Measurements from ENCODE around the gene TRIL. TPM values are rescaled to one million over a fixed set of nuclear protein-coding genes. Genes with fewer than 3 reads are reported as not detected.

The TRIL gene
- total RNA-seq, 2 donors from 2014 or later: 0.83 to 4.4 TPM

DNA sequence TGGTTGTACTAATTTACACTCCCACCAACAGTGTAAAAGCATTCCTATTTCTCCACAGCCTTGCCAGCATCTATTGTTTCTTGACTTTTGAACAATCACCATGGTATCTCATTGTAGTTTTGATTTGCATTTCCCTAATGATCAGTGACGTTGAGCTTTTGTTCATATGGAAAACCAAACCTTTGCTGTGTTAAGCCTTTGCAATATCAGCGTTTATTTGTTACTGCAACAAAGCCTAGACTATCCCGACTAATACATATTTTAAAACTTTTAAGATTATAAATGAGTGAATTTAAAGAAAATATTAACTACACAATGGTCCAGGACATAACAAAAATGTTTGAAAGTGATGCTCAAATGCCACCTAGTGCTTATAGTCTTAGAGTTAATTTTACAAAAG, 26.6 kb downstream of the TRIL start:
- Histone ChIP-seq H3K36me3 (no peaks in the 10 kb centered on the region), H3K4me3 (no peak overlapping the region), H3K27ac (no peak overlapping the region), H3K27me3 (no peaks in the 10 kb centered on the region), H3K4me1 (peaks cover 0 to 10% of the 10 kb centered on the region in 2 donors), H3K9me3 (no peaks in the 10 kb centered on the region)
- DNase-seq (ENCODE audit: low spot score): no peak
- TF ChIP-seq, protein P1, sequence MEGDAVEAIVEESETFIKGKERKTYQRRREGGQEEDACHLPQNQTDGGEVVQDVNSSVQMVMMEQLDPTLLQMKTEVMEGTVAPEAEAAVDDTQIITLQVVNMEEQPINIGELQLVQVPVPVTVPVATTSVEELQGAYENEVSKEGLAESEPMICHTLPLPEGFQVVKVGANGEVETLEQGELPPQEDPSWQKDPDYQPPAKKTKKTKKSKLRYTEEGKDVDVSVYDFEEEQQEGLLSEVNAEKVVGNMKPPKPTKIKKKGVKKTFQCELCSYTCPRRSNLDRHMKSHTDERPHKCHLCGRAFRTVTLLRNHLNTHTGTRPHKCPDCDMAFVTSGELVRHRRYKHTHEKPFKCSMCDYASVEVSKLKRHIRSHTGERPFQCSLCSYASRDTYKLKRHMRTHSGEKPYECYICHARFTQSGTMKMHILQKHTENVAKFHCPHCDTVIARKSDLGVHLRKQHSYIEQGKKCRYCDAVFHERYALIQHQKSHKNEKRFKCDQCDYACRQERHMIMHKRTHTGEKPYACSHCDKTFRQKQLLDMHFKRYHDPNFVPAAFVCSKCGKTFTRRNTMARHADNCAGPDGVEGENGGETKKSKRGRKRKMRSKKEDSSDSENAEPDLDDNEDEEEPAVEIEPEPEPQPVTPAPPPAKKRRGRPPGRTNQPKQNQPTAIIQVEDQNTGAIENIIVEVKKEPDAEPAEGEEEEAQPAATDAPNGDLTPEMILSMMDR (IDR thresholded peaks at IDR 0.05): no peak

DNA sequence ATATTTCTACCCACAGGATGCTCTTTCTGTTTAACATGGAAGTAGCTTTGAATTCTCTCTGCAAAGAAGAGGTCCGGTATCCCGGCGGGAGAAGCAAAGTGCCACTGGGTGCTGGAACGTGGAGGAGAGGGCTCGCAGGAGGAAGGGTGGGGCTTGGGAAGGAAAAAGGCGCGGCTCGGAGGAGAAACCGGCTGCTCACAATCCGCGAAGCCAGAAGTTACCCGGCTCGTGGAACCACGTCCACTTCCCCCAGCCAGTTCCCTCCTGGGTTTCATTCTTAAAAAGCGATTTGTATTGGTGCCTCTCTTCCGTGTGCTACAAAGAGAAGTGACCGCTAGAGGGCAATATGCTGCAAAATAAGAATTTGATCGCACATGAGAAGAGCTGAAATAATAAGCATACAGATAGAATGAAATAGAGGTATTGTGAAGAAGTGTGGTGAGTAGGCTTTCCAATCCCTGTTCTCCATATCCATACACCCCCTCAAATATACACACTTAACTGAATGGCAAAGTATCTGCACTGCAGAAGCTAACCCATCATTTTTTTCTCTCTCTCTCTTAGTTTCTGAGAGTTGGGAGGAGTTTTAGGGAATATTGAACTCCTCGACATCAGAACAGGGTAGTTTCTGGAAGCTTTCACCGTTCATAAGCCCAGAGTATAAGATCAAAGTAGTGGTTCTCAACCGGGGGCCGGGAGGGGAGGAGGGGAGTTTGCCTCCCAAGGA, 31.1 kb downstream of the TRIL start:
- Histone ChIP-seq H3K36me3 (no peaks in the 10 kb centered on the region), H3K27me3 (no peaks in the 10 kb centered on the region), H3K4me3 (peak overlapping the region; percentile 30 to 57), H3K9me3 (no peaks in the 10 kb centered on the region), H3K27ac (peak overlapping the region; percentile 23 to 32), H3K4me1 (peaks cover 0 to 10% of the 10 kb centered on the region in 2 donors)
- TF ChIP-seq, protein P1 (IDR thresholded peaks at IDR 0.05): peak; percentile 72 to 87
- peak; percentile 87 for DNase-seq (ENCODE audit: low spot score)

DNA sequence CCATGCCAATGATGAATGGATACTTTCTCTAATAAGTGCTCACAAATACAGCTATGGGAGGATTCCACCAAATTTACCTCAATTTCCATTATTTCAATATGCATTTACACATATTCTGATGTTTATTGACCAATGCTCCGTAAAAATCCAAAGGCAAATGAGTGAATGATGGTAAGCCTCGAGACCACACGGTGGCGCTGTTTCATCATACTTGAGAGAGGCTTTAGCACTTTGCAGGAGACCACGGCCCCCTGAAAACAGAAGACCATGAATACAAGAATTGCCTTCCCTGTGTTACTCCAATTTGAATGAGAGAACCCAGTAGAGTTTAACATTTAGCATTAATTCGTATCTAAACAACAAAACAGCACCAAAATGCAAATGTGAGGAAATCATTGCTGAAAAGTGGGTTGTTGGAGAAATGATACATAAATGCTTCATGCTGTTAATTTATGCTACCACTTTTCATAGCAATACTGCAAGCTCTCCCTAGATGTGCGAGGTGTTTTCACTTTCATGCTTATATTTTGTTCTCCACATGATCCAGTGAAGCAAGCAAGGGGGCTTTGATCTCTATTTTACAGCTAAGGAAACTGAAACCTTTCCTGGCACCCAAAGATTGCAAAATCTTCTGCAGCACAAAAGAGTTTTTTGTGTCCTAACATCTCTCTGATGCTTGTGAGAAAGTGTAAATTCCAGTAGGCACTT, 35.4 kb downstream of the TRIL start:
- Histone ChIP-seq H3K36me3 (no peaks in the 10 kb centered on the region), H3K27ac (no peak overlapping the region), H3K4me1 (peaks cover 0 to 12% of the 10 kb centered on the region in 2 donors), H3K9me3 (no peaks in the 10 kb centered on the region), H3K4me3 (no peak overlapping the region), H3K27me3 (no peaks in the 10 kb centered on the region)
- TF ChIP-seq, protein P1 (IDR thresholded peaks at IDR 0.05): peak; percentile 75 to 91
- DNase-seq (ENCODE audit: low spot score): peak; percentile 75

DNA sequence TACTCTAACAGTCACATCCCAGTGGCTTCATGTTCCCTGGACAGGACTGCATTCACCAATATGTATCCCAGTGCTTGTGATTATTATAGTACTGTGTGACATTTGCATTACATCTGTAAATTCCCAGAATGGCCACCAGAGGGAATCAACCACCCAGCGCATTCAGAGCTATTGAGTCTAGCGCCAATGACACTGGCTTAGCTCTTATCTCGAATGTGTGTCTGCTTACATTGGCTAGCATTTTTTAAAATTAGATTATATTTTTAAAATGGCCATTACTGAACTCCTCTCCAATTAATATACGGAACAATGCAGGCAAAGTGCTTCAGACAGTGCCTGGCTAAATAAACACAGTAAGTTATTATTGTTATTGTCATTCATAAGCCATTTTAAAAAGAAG, 36.3 kb downstream of the TRIL start:
- Histone ChIP-seq H3K36me3 (no peaks in the 10 kb centered on the region), H3K4me3 (no peak overlapping the region), H3K9me3 (no peaks in the 10 kb centered on the region), H3K4me1 (peaks cover 0 to 12% of the 10 kb centered on the region in 2 donors), H3K27ac (no peak overlapping the region), H3K27me3 (no peaks in the 10 kb centered on the region)
- TF ChIP-seq, protein P1 (IDR thresholded peaks at IDR 0.05): peak; percentile 81 to 92
- no peak for DNase-seq (ENCODE audit: low spot score)

DNA sequence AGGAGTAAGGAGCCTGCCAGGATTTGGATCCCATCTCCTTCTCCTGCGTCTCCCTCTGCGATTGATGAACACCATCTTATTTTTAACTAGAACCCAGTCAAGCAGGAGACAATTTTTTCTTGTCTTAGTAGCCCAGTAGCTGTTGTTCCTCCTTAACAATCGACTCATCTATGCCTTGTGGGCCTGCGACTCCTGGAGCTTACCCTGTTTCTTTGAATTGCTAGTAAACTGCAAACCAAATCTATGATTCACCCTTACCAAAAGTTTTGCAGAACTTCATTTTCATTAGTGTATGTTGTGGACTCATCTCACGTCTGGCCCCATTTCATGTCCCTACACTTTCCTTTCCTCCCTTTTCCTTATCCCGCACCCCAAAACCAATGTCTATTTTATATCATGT, 37.7 kb downstream of the TRIL start:
- Histone ChIP-seq H3K27me3 (no peaks in the 10 kb centered on the region), H3K27ac (no peak overlapping the region), H3K4me1 (peaks cover 0 to 12% of the 10 kb centered on the region in 2 donors), H3K36me3 (no peaks in the 10 kb centered on the region), H3K4me3 (no peak overlapping the region), H3K9me3 (no peaks in the 10 kb centered on the region)
- TF ChIP-seq, protein P1 (IDR thresholded peaks at IDR 0.05): no peak
- no peak for DNase-seq (ENCODE audit: low spot score)
